ENCODE results near the gene CAPN7.

- TF ChIP-seq CTCF (IDR thresholded peaks at IDR 0.05; ENCODE audit: low read length) = no peak
- no peak for TF ChIP-seq EZH2 (optimal IDR thresholded peaks at IDR 0.05; ENCODE audit: low read depth, low read length)
- no peak for TF ChIP-seq EZH2phosphoT487 (IDR thresholded peaks at IDR 0.05; ENCODE audit: low read length)
Observed at GRCh38 chr3:15289661-15290060, 83.6 kb downstream of the CAPN7 start.
